WTC11 (cell line): ENCODE measurements around the gene OR4D1. TPM values are rescaled to one million over a fixed set of nuclear protein-coding genes. Genes with fewer than 3 reads are reported as not detected.
A peak's percentile ranks its signal among the peaks of the same experiment; 100 is the strongest.
"Not testable (repeated sequence)": the region's sequence is repeated elsewhere in the genome, so short reads cannot be mapped to it uniquely, and the experiment has no call there.

ENCODE experiments used
- ATAC-seq: fragments of 200-7000 bp; cut with Tn5 transposase; 2 replicates; pipeline ENCODE4 v1.10.0; 2021; ENCODE audit warnings: mild to moderate bottlenecking, moderate library complexity
- CTCF ChIA-PET: fragments of 300-600 bp; sonication (Branson Sonifier 250); formaldehyde crosslinking; loops from one replicate; lab custom pipeline; 2021; ENCODE audit warnings: antibody characterized with exemption; lab: Charles Lee
- POLR2A ChIA-PET: fragments of 350-600 bp; sonication (Branson Sonifier 250); formaldehyde crosslinking; loops from one replicate; lab custom pipeline; 2021; ENCODE audit warnings: antibody characterized with exemption; lab: Charles Lee
- DNase-seq: peaks from one replicate; pipeline ENCODE4 v3.0.0; 2021; ENCODE audit warnings: low spot score
- H3K27ac Mint-ChIP-seq: 2 replicates; pipeline ENCODE4 v1.8.0; 2021; ENCODE audit warnings: mixed read lengths
- H3K27me3 Mint-ChIP-seq: 2 replicates; pipeline ENCODE4 v1.8.0; 2021; ENCODE audit warnings: low read depth, mild to moderate bottlenecking, moderate library complexity, mixed read lengths
- H3K36me3 Mint-ChIP-seq: 2 replicates; pipeline ENCODE4 v1.8.0; 2021; ENCODE audit warnings: mixed read lengths
- H3K4me1 Mint-ChIP-seq: 2 replicates; pipeline ENCODE4 v1.8.0; 2022; ENCODE audit warnings: mixed read lengths
- H3K4me3 Mint-ChIP-seq: 2 replicates; pipeline ENCODE4 v1.8.0; 2021; ENCODE audit warnings: mild to moderate bottlenecking, moderate library complexity, mixed read lengths
- H3K9me3 Mint-ChIP-seq: 2 replicates; pipeline ENCODE4 v1.8.0; 2021; ENCODE audit warnings: mixed read lengths
- CREM ChIP-seq: sonication (generic); formaldehyde crosslinking; IDR thresholded peaks from 2 replicates; pipeline ENCODE4 v1.8.1; 2022; ENCODE audit warnings: mild to moderate bottlenecking, missing genetic modification reagents, moderate library complexity
- E2F4 ChIP-seq: sonication (generic); formaldehyde crosslinking; IDR thresholded peaks from 2 replicates; pipeline ENCODE4 v1.8.1; 2022; ENCODE audit warnings: low read depth, mild to moderate bottlenecking, moderate library complexity, missing genetic modification reagents, borderline replicate concordance
- ELF4 ChIP-seq: sonication (generic); formaldehyde crosslinking; IDR thresholded peaks from 2 replicates; pipeline ENCODE4 v1.8.1; 2022; ENCODE audit warnings: low read depth, mild to moderate bottlenecking, moderate library complexity, missing genetic modification reagents
- ESRRA ChIP-seq: sonication (generic); formaldehyde crosslinking; IDR thresholded peaks from 2 replicates; pipeline ENCODE4 v1.8.1; 2022; ENCODE audit warnings: mild to moderate bottlenecking, missing genetic modification reagents, borderline replicate concordance
- FOXK1 ChIP-seq: sonication (generic); formaldehyde crosslinking; IDR thresholded peaks from 2 replicates; pipeline ENCODE4 v1.8.0; 2022; ENCODE audit warnings: mild to moderate bottlenecking, moderate library complexity, missing genetic modification reagents
- FOXP4 ChIP-seq: sonication (generic); formaldehyde crosslinking; IDR thresholded peaks from 2 replicates; pipeline ENCODE4 v1.8.0; 2022; ENCODE audit warnings: mild to moderate bottlenecking, missing genetic modification reagents
- GTF2I ChIP-seq: fragments of 250-450 bp; sonication (Bioruptor Pico); conservative IDR thresholded peaks from 2 replicates; pipeline ENCODE4 v1.4.0; 2021; ENCODE audit warnings: mild to moderate bottlenecking
- NFATC4 ChIP-seq: fragments of 250-450 bp; sonication (Bioruptor Pico); IDR thresholded peaks from 2 replicates; pipeline ENCODE4 v1.9.0; 2021; ENCODE audit warnings: mild to moderate bottlenecking
- RORB ChIP-seq: fragments of 250-450 bp; sonication (Bioruptor Pico); IDR thresholded peaks from 2 replicates; pipeline ENCODE4 v1.9.0; 2021; ENCODE audit warnings: mild to moderate bottlenecking
- SOX15 ChIP-seq: fragments of 250-450 bp; sonication (Bioruptor Pico); IDR thresholded peaks from 2 replicates; pipeline ENCODE4 v1.9.0; 2021; ENCODE audit warnings: mild to moderate bottlenecking
- ZBTB21 ChIP-seq: sonication (generic); formaldehyde crosslinking; IDR thresholded peaks from 2 replicates; pipeline ENCODE4 v1.8.1; 2023; ENCODE audit warnings: mild to moderate bottlenecking, missing genetic modification reagents, borderline replicate concordance
- ZNF121 ChIP-seq: sonication (generic); formaldehyde crosslinking; IDR thresholded peaks from 2 replicates; pipeline ENCODE4 v1.8.0; 2023; ENCODE audit warnings: missing genetic modification reagents
- ZNF416 ChIP-seq: fragments of 250-450 bp; sonication (Bioruptor Pico); IDR thresholded peaks from 2 replicates; pipeline ENCODE4 v1.9.0; 2021; ENCODE audit warnings: mild to moderate bottlenecking, inconsistent platforms
- total RNA-seq: library from RNA; stranded (reverse); gene quantifications from 3 replicates; pipeline ENCODE4 v1.2.3, GENCODE V29; 2021
- TF ChIP-seq, protein P1 (sequence below): sonication (generic); formaldehyde crosslinking; IDR thresholded peaks from 2 replicates; pipeline ENCODE4 v1.8.0; 2022; ENCODE audit warnings: mild to moderate bottlenecking, missing genetic modification reagents
- TF ChIP-seq, protein P2 (sequence below): sonication (generic); formaldehyde crosslinking; IDR thresholded peaks from 2 replicates; pipeline ENCODE4 v1.8.1; 2023; ENCODE audit warnings: mild to moderate bottlenecking, missing genetic modification reagents, moderate library complexity
- TF ChIP-seq, protein P3 (sequence below): sonication (generic); formaldehyde crosslinking; IDR thresholded peaks from 2 replicates; pipeline ENCODE4 v1.8.0; 2022; ENCODE audit warnings: missing genetic modification reagents
- TF ChIP-seq, protein P4 (sequence below): sonication (generic); formaldehyde crosslinking; IDR thresholded peaks from 2 replicates; pipeline ENCODE4 v1.8.1; 2023; ENCODE audit warnings: mild to moderate bottlenecking, moderate library complexity, missing genetic modification reagents

The OR4D1 gene
- total RNA-seq, 1 experiment from 2014 or later: 0.17 TPM

DNA sequence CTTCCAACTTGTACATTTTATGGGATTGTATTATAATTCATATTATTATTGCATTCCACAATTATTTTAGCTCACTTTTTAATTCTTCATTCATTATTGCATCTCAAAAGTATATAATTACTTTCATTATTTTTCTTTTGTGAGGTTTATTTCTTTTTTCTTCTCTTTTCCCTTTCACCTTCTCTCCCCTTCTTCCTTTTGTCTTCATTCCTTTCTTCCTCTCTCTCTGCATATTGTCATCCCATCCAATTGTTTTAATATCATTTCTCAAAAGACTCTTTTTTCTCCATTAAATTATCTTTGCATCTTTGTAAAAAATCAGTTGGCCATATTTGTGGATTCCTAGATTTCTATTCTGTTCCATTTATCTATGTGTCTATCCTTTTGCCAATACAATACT is 47.7 kb upstream of the OR4D1 start:
- CTCF ChIA-PET: interaction anchor here (1.8 kb wide), 1 partner anchor 12 kb away, joined by 5 read pairs; no protein-coding TSS in a partner anchor
- H3K4me3 Mint-ChIP-seq: no peak overlapping the region
- TF ChIP-seq, protein P1, sequence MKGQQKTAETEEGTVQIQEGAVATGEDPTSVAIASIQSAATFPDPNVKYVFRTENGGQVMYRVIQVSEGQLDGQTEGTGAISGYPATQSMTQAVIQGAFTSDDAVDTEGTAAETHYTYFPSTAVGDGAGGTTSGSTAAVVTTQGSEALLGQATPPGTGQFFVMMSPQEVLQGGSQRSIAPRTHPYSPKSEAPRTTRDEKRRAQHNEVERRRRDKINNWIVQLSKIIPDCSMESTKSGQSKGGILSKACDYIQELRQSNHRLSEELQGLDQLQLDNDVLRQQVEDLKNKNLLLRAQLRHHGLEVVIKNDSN (CRISPR knock-in tag): no peak
- TF ChIP-seq ESRRA (no peak), CREM (CRISPR knock-in tag) (no peak), ZNF416 (CRISPR knock-in tag) (no peak), E2F4 (CRISPR knock-in tag) (no peak)
- TF ChIP-seq, protein P2, sequence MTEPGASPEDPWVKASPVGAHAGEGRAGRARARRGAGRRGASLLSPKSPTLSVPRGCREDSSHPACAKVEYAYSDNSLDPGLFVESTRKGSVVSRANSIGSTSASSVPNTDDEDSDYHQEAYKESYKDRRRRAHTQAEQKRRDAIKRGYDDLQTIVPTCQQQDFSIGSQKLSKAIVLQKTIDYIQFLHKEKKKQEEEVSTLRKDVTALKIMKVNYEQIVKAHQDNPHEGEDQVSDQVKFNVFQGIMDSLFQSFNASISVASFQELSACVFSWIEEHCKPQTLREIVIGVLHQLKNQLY: no peak
- TF ChIP-seq, protein P3, sequence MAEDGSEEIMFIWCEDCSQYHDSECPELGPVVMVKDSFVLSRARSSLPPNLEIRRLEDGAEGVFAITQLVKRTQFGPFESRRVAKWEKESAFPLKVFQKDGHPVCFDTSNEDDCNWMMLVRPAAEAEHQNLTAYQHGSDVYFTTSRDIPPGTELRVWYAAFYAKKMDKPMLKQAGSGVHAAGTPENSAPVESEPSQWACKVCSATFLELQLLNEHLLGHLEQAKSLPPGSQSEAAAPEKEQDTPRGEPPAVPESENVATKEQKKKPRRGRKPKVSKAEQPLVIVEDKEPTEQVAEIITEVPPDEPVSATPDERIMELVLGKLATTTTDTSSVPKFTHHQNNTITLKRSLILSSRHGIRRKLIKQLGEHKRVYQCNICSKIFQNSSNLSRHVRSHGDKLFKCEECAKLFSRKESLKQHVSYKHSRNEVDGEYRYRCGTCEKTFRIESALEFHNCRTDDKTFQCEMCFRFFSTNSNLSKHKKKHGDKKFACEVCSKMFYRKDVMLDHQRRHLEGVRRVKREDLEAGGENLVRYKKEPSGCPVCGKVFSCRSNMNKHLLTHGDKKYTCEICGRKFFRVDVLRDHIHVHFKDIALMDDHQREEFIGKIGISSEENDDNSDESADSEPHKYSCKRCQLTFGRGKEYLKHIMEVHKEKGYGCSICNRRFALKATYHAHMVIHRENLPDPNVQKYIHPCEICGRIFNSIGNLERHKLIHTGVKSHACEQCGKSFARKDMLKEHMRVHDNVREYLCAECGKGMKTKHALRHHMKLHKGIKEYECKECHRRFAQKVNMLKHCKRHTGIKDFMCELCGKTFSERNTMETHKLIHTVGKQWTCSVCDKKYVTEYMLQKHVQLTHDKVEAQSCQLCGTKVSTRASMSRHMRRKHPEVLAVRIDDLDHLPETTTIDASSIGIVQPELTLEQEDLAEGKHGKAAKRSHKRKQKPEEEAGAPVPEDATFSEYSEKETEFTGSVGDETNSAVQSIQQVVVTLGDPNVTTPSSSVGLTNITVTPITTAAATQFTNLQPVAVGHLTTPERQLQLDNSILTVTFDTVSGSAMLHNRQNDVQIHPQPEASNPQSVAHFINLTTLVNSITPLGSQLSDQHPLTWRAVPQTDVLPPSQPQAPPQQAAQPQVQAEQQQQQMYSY (CRISPR knock-in tag): no peak
- TF ChIP-seq, all 79 proteins: peak for 0
- Mint-ChIP-seq H3K9me3 (no peaks in the 10 kb centered on the region), H3K4me1 (no peaks in the 10 kb centered on the region), H3K27ac (no peak overlapping the region), H3K27me3 (no peaks in the 10 kb centered on the region), H3K36me3 (no peaks in the 10 kb centered on the region)
- ATAC-seq: no peak
- DNase-seq: no peak
- POLR2A ChIA-PET: no interaction called here

- H3K36me3 Mint-ChIP-seq, DNase-seq, H3K9me3 Mint-ChIP-seq, ATAC-seq, H3K4me1 Mint-ChIP-seq, H3K27ac Mint-ChIP-seq, H3K27me3 Mint-ChIP-seq, POLR2A ChIA-PET, H3K4me3 Mint-ChIP-seq: not testable (repeated sequence)
- 0 out of 2 replicates have a peak, but pooled peaks have one; percentile 53 for TF ChIP-seq GTF2I (CRISPR knock-in tag)
- TF ChIP-seq ZNF121 (CRISPR knock-in tag): peak; percentile 52; the same call in 1 of the 2 replicates
- CTCF ChIA-PET: interaction anchor here (1.2 to 1.8 kb wide), 2 partner anchors 11 to 102 kb away, joined by 5 read pairs; no protein-coding TSS in a partner anchor
Measured at GRCh38 chr17:58101898-58102297, 46.3 kb upstream of the OR4D1 start.

GRCh38 chr17:58105093-58105492 is 43.1 kb upstream of the OR4D1 start:
- CTCF ChIA-PET: no interaction called here
- POLR2A ChIA-PET: no interaction called here
- Mint-ChIP-seq H3K4me1 (no peaks in the 10 kb centered on the region), H3K27me3 (no peaks in the 10 kb centered on the region), H3K9me3 (no peaks in the 10 kb centered on the region; the same call in 1 of the 2 replicates), H3K36me3 (no peaks in the 10 kb centered on the region), H3K4me3 (no peak overlapping the region), H3K27ac (no peak overlapping the region)
- DNase-seq (no peak), ATAC-seq (no peak)
- TF ChIP-seq ZNF121 (CRISPR knock-in tag) (no peak), RORB (no peak), ZBTB21 (CRISPR knock-in tag) (no peak), NFATC4 (no peak), ELF4 (CRISPR knock-in tag) (no peak), FOXP4 (no peak), SOX15 (no peak), FOXK1 (CRISPR knock-in tag) (no peak)
- TF ChIP-seq, protein P4, sequence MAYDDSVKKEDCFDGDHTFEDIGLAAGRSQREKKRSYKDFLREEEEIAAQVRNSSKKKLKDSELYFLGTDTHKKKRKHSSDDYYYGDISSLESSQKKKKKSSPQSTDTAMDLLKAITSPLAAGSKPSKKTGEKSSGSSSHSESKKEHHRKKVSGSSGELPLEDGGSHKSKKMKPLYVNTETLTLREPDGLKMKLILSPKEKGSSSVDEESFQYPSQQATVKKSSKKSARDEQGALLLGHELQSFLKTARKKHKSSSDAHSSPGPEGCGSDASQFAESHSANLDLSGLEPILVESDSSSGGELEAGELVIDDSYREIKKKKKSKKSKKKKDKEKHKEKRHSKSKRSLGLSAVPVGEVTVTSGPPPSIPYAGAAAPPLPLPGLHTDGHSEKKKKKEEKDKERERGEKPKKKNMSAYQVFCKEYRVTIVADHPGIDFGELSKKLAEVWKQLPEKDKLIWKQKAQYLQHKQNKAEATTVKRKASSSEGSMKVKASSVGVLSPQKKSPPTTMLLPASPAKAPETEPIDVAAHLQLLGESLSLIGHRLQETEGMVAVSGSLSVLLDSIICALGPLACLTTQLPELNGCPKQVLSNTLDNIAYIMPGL: no peak
- TF ChIP-seq, protein P3 (CRISPR knock-in tag): no peak
